Fibroblast of lung (primary cell): ENCODE data around the gene PCDHAC1. TPM values are rescaled to one million over a fixed set of nuclear protein-coding genes. Genes with fewer than 3 reads are reported as not detected.

Experiments
- DNase-seq, 2 donors: peaks; one replicate each; pipeline versions ENCODE4 v3.0.0 to v3.0.0-alpha.2; 2010; ENCODE audit warnings: low read depth in 2 of 2
- H2AFZ ChIP-seq: 2 replicates; pipeline ENCODE4 v1.5.1; 2012; ENCODE audit warnings: low read length, control low read depth, inconsistent platforms
- H3K27ac ChIP-seq: 2 replicates; pipeline ENCODE4 v1.5.1; 2011; ENCODE audit warnings: low read length, control low read depth; ENCODE audit not compliant: insufficient read depth
- H3K27me3 ChIP-seq: 2 replicates; pipeline ENCODE4 v1.5.1; 2011; ENCODE audit warnings: mild to moderate bottlenecking, low read length; ENCODE audit not compliant: control insufficient read depth, insufficient read depth
- H3K36me3 ChIP-seq: 2 replicates; pipeline ENCODE4 v1.5.1; 2011; ENCODE audit warnings: low read length; ENCODE audit not compliant: control insufficient read depth, insufficient read depth
- H3K4me1 ChIP-seq: 2 replicates; pipeline ENCODE4 v1.5.1; 2011; ENCODE audit warnings: low read length; ENCODE audit not compliant: control insufficient read depth, insufficient read depth; ENCODE audit errors: extremely low read depth
- H3K4me2 ChIP-seq: 2 replicates; pipeline ENCODE4 v1.5.1; 2011; ENCODE audit warnings: low read length, control low read depth; ENCODE audit not compliant: insufficient read depth; ENCODE audit errors: extremely low read depth
- H3K4me3 ChIP-seq, 4 experiments: fragments of 200-600 bp in 1 of 4; sonication (generic) in 1 of 4; replicated peaks in 1 of 4; 2 replicates each; pipeline ENCODE4 v1.5.1; 2011 to 2016; ENCODE audit warnings: low read length in 4 of 4, low read depth in 3 of 4, mild to moderate bottlenecking in 3 of 4, control low read depth in 2 of 4, inconsistent platforms in 1 of 4, mixed read lengths in 1 of 4; ENCODE audit not compliant: insufficient read depth in 1 of 4; ENCODE audit errors: control extremely low read depth in 1 of 4
- H3K79me2 ChIP-seq: 2 replicates; pipeline ENCODE4 v1.5.1; 2012; ENCODE audit warnings: mild to moderate bottlenecking, low read length, inconsistent platforms; ENCODE audit not compliant: control insufficient read depth, insufficient read depth
- H3K9ac ChIP-seq: 2 replicates; pipeline ENCODE4 v1.5.1; 2011; ENCODE audit warnings: mild to moderate bottlenecking, low read length, control low read depth; ENCODE audit not compliant: insufficient read depth
- H3K9me3 ChIP-seq: 2 replicates; pipeline ENCODE4 v1.5.1; 2012; ENCODE audit warnings: low read depth, low read length; ENCODE audit not compliant: control insufficient read depth, insufficient read depth
- H4K20me1 ChIP-seq: 2 replicates; pipeline ENCODE4 v1.5.1; 2011; ENCODE audit warnings: low read length; ENCODE audit not compliant: control insufficient read depth, insufficient read depth; ENCODE audit errors: extremely low read depth
- CTCF ChIP-seq, 2 donors: IDR thresholded peaks in 1 of 2; conservative IDR thresholded peaks in 1 of 2; 1 replicate in 1 of 2; 2 replicates in 1 of 2; pipeline ENCODE4 v1.5.1; 2011 to 2012; ENCODE audit warnings: low read length in 2 of 2, control low read depth in 1 of 2, inconsistent platforms in 1 of 2, low read depth in 1 of 2, mild to moderate bottlenecking in 1 of 2
- EZH2 ChIP-seq: IDR thresholded peaks from 2 replicates; pipeline ENCODE4 v1.5.1; 2012; ENCODE audit warnings: low read length, control low read depth, mild to moderate bottlenecking; ENCODE audit errors: missing control alignments
- polyA plus RNA-seq, 2 donors: library from polyadenylated mRNA; depleted of rRNA in 1 of 2; stranded (reverse) in 1 of 2; unstranded in 1 of 2; fragments of >200 nt; gene quantifications; 2 replicates each; pipeline ENCODE4 v1.2.1, GENCODE V29; 2011 to 2012; ENCODE audit warnings: missing spikeins in 1 of 2
- total RNA-seq: library from RNA; depleted of rRNA; stranded (reverse); fragments of >200 nt; gene quantifications from 2 replicates; pipeline ENCODE4 v1.2.1, GENCODE V29; 2014

The PCDHAC1 gene
- total and polyA plus RNA-seq, 2 donors (not counting 1 experiment from before 2014, with no cell fraction given): 0.14 to 0.66 TPM

- no peaks in the 10 kb centered on the region for H3K9me3 ChIP-seq
These were observed 9.0 kb downstream of the PCDHAC1 start for GRCh38 chr5:140934964-140935606.

GRCh38 chr5:140946578-140946977, 20.5 kb downstream of the PCDHAC1 start:
- Histone ChIP-seq H4K20me1 (no peaks in the 10 kb centered on the region), H3K4me3 (no peak overlapping the region)
- no peak for DNase-seq

More at GRCh38 chr5:140934964-140935606, 9.0 kb downstream of the PCDHAC1 start:
- DNase-seq: no peak
- H4K20me1 ChIP-seq: no peaks in the 10 kb centered on the region
- no peaks in the 10 kb centered on the region for H3K36me3 ChIP-seq
- no peak overlapping the region for H3K9ac ChIP-seq
- H3K79me2 ChIP-seq: no peaks in the 10 kb centered on the region
- H2AFZ ChIP-seq: no peak overlapping the region
- H3K27ac ChIP-seq: no peak overlapping the region
- H3K27me3 ChIP-seq: no peaks in the 10 kb centered on the region
- H3K4me3 ChIP-seq: no peak overlapping the region
- TF ChIP-seq EZH2 (no peak), CTCF (conservative IDR thresholded peaks at IDR 0.05 in 1 of 2, IDR thresholded peaks at IDR 0.05 in 1 of 2; ENCODE audit: low read depth in 1 of 2, low read length in 2 of 2) (no peak)
- no peaks in the 10 kb centered on the region for H3K4me1 ChIP-seq
- no peak overlapping the region for H3K4me2 ChIP-seq

GRCh38 chr5:140951636-140952035, 25.5 kb downstream of the PCDHAC1 start:
- no peak overlapping the region for H3K27ac ChIP-seq
- H2AFZ ChIP-seq: no peak overlapping the region
- no peak for DNase-seq
- no peaks in the 10 kb centered on the region for H4K20me1 ChIP-seq
- TF ChIP-seq EZH2 (no peak), CTCF (conservative IDR thresholded peaks at IDR 0.05 in 1 of 2, IDR thresholded peaks at IDR 0.05 in 1 of 2; ENCODE audit: low read depth in 1 of 2, low read length in 2 of 2) (no peak)
- H3K4me1 ChIP-seq: no peaks in the 10 kb centered on the region
- no peak overlapping the region for H3K9ac ChIP-seq
- H3K36me3 ChIP-seq: no peaks in the 10 kb centered on the region
- no peak overlapping the region for H3K4me3 ChIP-seq
- no peaks in the 10 kb centered on the region for H3K79me2 ChIP-seq
- H3K27me3 ChIP-seq: no peaks in the 10 kb centered on the region
- H3K4me2 ChIP-seq: no peak overlapping the region
- H3K9me3 ChIP-seq: no peaks in the 10 kb centered on the region

More at GRCh38 chr5:140946578-140946977, 20.5 kb downstream of the PCDHAC1 start:
- H3K27ac ChIP-seq: no peak overlapping the region
- no peaks in the 10 kb centered on the region for H3K4me1 ChIP-seq
- H3K36me3 ChIP-seq: no peaks in the 10 kb centered on the region
- H3K9me3 ChIP-seq: no peaks in the 10 kb centered on the region
- H3K9ac ChIP-seq: no peak overlapping the region
- no peak for TF ChIP-seq EZH2
- no peak for TF ChIP-seq CTCF (conservative IDR thresholded peaks at IDR 0.05 in 1 of 2, IDR thresholded peaks at IDR 0.05 in 1 of 2; ENCODE audit: low read depth in 1 of 2, low read length in 2 of 2)
- no peaks in the 10 kb centered on the region for H3K79me2 ChIP-seq
- H3K27me3 ChIP-seq: no peaks in the 10 kb centered on the region
- no peak overlapping the region for H3K4me2 ChIP-seq
- no peak overlapping the region for H2AFZ ChIP-seq
